NOMO-1 treated with dmso at 0.1 percent for 144 hours (cell line): Measurements from ENCODE around the gene CSAG3.

ENCODE experiments used
- DNase-seq: peaks from one replicate; lab custom pipeline; 2025; ENCODE audit not compliant: unreplicated experiment; lab: John Stamatoyannopoulos, UW

CSAG3 gene

GRCh38 chrX:152806035-152806434 lies 47.0 kb downstream of the CSAG3 start:
- DNase-seq, result no peak
